K562 (cell line): Measurements from ENCODE around the gene HIKESHI. TPM values are rescaled to one million over a fixed set of nuclear protein-coding genes. Genes with fewer than 3 reads are reported as not detected.

Experiments used
- ATAC-seq: fragments of 200-7000 bp; cut with Tn5 transposase; 3 replicates; pipeline ENCODE4 v1.9.1; 2020; ENCODE audit warnings: moderate library complexity
- BruUV-seq: library from RNA; stranded (reverse); fragments of 400-500 nt; replicated peaks from 2 replicates; lab custom pipeline; 2021; lab: Mats Ljungman, UMichigan
- CTCF ChIA-PET: fragments of 300-600 bp; formaldehyde crosslinking; extraction: SDS; loops from one replicate; lab custom pipeline; 2021; ENCODE audit warnings: low intra/inter-chr PET ratio; lab: Yijun Ruan, JAX
- POLR2A ChIA-PET: fragments of 300-600, 350-650 bp; sonication (Branson Sonifier 250); formaldehyde crosslinking; extraction: SDS; loops from one replicate; lab custom pipeline; 2021; ENCODE audit warnings: antibody characterized with exemption, inconsistent platforms; lab: Yijun Ruan, JAX
- DNase-seq, 4 experiments: peaks; one replicate each; pipeline versions ENCODE4 v3.0.0 to v3.0.0-alpha.2; 2011 to 2018; ENCODE audit warnings: low spot score in 3 of 4, mixed read lengths in 3 of 4; ENCODE audit errors: extremely low read depth in 1 of 4
- FAIRE-seq: peaks from 2 replicates; lab custom pipeline; 2011; peaks lifted over from hg19 to GRCh38; lab: Jason Lieb, UNC
- H2AFZ ChIP-seq: 2 replicates; pipeline ENCODE4 v1.6.0; 2011; ENCODE audit warnings: low read depth, low read length, control low read depth, inconsistent platforms
- H3K27ac ChIP-seq: fragments of 200-600 bp; 3 replicates; pipeline ENCODE4 v1.8.0; 2011; ENCODE audit warnings: low read depth, mild to moderate bottlenecking, control low read depth, inconsistent platforms, low read length, moderate library complexity, mixed read lengths; ENCODE audit errors: extremely low read depth
- H3K27me3 ChIP-seq, 2 experiments: fragments of 300-600 bp in 1 of 2; 2 replicates in 1 of 2; 3 replicates in 1 of 2; pipeline versions ENCODE4 v1.6.0 to v1.8.0; 2011; ENCODE audit warnings: inconsistent platforms in 2 of 2, low read length in 2 of 2, mild to moderate bottlenecking in 1 of 2, mixed read lengths in 1 of 2, moderate library complexity in 1 of 2; ENCODE audit not compliant: control insufficient read depth in 2 of 2, insufficient read depth in 2 of 2
- H3K36me3 ChIP-seq: fragments of 300-600 bp; 3 replicates; pipeline ENCODE4 v1.8.0; 2011; ENCODE audit warnings: mild to moderate bottlenecking, low read length, inconsistent platforms; ENCODE audit not compliant: control insufficient read depth, insufficient read depth
- H3K4me1 ChIP-seq, 2 experiments: fragments of 200-600 bp in 1 of 2; replicated peaks in 1 of 2; 2 replicates in 1 of 2; 3 replicates in 1 of 2; pipeline versions ENCODE4 v1.5.1 to v1.8.0; 2011; ENCODE audit warnings: inconsistent platforms in 2 of 2, low read length in 2 of 2, mild to moderate bottlenecking in 1 of 2, mixed read lengths in 1 of 2, moderate library complexity in 1 of 2; ENCODE audit not compliant: control insufficient read depth in 2 of 2, insufficient read depth in 2 of 2
- H3K4me2 ChIP-seq: 2 replicates; pipeline ENCODE4 v1.6.1; 2011; ENCODE audit warnings: low read length, control low read depth, inconsistent platforms, mixed read lengths; ENCODE audit not compliant: insufficient read depth
- H3K4me3 ChIP-seq: fragments of 200-600 bp; sonication (generic), shearing (Covaris generic); 2 replicates; pipeline ENCODE4 v1.5.1; 2016; ENCODE audit warnings: control low read depth, inconsistent platforms
- H3K79me2 ChIP-seq: fragments of 200-600 bp; 3 replicates; pipeline ENCODE4 v1.8.0; 2011; ENCODE audit warnings: low read length, inconsistent platforms; ENCODE audit not compliant: control insufficient read depth, insufficient read depth
- H3K9ac ChIP-seq, 2 experiments: 2 replicates each; pipeline versions ENCODE4 v1.6.0 to v1.6.1; 2011; ENCODE audit warnings: low read depth in 2 of 2, low read length in 2 of 2, control low read depth in 1 of 2, inconsistent platforms in 1 of 2, mild to moderate bottlenecking in 1 of 2, mixed read lengths in 1 of 2; ENCODE audit not compliant: insufficient read depth in 1 of 2
- H3K9me1 ChIP-seq: one replicate; pipeline ENCODE4 v1.6.0; 2011; ENCODE audit warnings: inconsistent platforms, mild to moderate bottlenecking, low read length, moderate library complexity; ENCODE audit not compliant: control insufficient read depth, insufficient read depth
- H3K9me3 ChIP-seq: replicated peaks from 2 replicates; pipeline ENCODE4 v1.5.1; 2011; ENCODE audit warnings: low read depth, low read length, inconsistent platforms; ENCODE audit not compliant: control insufficient read depth, insufficient read depth
- H4K20me1 ChIP-seq: replicated peaks from 2 replicates; pipeline ENCODE4 v1.6.1; 2011; ENCODE audit warnings: low read length, inconsistent platforms, mixed read lengths; ENCODE audit not compliant: control insufficient read depth, insufficient read depth
- BRF2 ChIP-seq: IDR thresholded peaks from 3 replicates; pipeline ENCODE4 v1.6.1; 2011; ENCODE audit warnings: borderline replicate concordance, mild to moderate bottlenecking; ENCODE audit not compliant: insufficient read length, insufficient read depth
- CBX3 ChIP-seq, 2 experiments: IDR thresholded peaks; 1 replicate in 1 of 2; 2 replicates in 1 of 2; pipeline ENCODE4 v1.6.1; 2012; ENCODE audit warnings: inconsistent platforms in 2 of 2, low read length in 2 of 2, borderline replicate concordance in 1 of 2, control low read depth in 1 of 2
- CEBPZ ChIP-seq: fragments of 150-350 bp; IDR thresholded peaks from 2 replicates; pipeline ENCODE4 v1.6.1; 2014; ENCODE audit warnings: low read depth, mild to moderate bottlenecking, low read length, borderline replicate concordance
- E2F5 ChIP-seq: sonication (generic); formaldehyde crosslinking; IDR thresholded peaks from 2 replicates; pipeline ENCODE4 v1.8.0; 2022; ENCODE audit warnings: mild to moderate bottlenecking, missing genetic modification reagents
- HDAC2 ChIP-seq: fragments of 450-650 bp; IDR thresholded peaks from 2 replicates; pipeline ENCODE4 v1.6.1; 2016; ENCODE audit warnings: mild to moderate bottlenecking
- HSF4 ChIP-seq: fragments of 250-450 bp; sonication (Bioruptor Pico); IDR thresholded peaks from 2 replicates; pipeline ENCODE4 v2.1.2; 2022; ENCODE audit warnings: mild to moderate bottlenecking, moderate library complexity, borderline replicate concordance
- SMAD4 ChIP-seq: fragments of 250-450 bp; sonication (Bioruptor Pico); conservative IDR thresholded peaks from 2 replicates; pipeline ENCODE4 v1.8.0; 2021; ENCODE audit warnings: inconsistent platforms, mild to moderate bottlenecking, moderate library complexity
- ZNF217 ChIP-seq: sonication (generic); formaldehyde crosslinking; IDR thresholded peaks from 2 replicates; pipeline ENCODE4 v1.8.0; 2022; ENCODE audit warnings: mild to moderate bottlenecking, missing genetic modification reagents
- ZNF263 ChIP-seq: sonication (generic); formaldehyde crosslinking; IDR thresholded peaks from 2 replicates; pipeline ENCODE4 v1.8.0; 2022; ENCODE audit warnings: mild to moderate bottlenecking, missing genetic modification reagents, borderline replicate concordance
- ZNF655 ChIP-seq: fragments of 250-450 bp; sonication (Bioruptor Pico); IDR thresholded peaks from 2 replicates; pipeline ENCODE4 v1.5.0; 2021
- WGBS: fragments of 100-300 bp; shearing (Covaris generic); methylation state at CpG from one replicate; pipeline ENCODE4 v1.1.6; 2016; ENCODE audit warnings: low coverage, mixed read lengths; ENCODE audit not compliant: insufficient coverage; ENCODE audit errors: missing lambda C conversion rate; 5-methylcytosine and 5-hydroxymethylcytosine counted together
- in situ Hi-C: fragments of 300-500 bp; cut with MboI; formaldehyde crosslinking; loops from 4 replicates; pipeline ENCODE4 v1.15.0; 2018; ENCODE audit warnings: inconsistent platforms, mixed read lengths
- intact Hi-C: fragments of 100-400 bp; cut with micrococcal nuclease; formaldehyde crosslinking; loops from 2 replicates; pipeline ENCODE4 v1.14.2; 2022
- polyA plus RNA-seq, 8 experiments: library from polyadenylated mRNA; depleted of rRNA in 4 of 8; stranded (reverse) in 5 of 8; unstranded in 3 of 8; fragments of >200 nt; fragmentation: Nextera tagmentation in 2 of 8; fragmentation: Illumina TruSeq in 1 of 8; extraction: Ambion mirVana in 2 of 8; extraction: Trizol in 1 of 8; gene quantifications; 2 replicates each; pipeline versions ENCODE4 v1.2.1 to v1.2.3, GENCODE V29; 2011 to 2014; ENCODE audit warnings: inconsistent platforms in 1 of 8, missing spikeins in 1 of 8
- total RNA-seq, 7 experiments: library from RNA; depleted of rRNA in 6 of 7; stranded (reverse); fragments of >200 nt in 6 of 7; fragmentation: Illumina TruSeq in 2 of 7; extraction: Trizol in 2 of 7; gene quantifications; 2 replicates each; pipeline versions ENCODE4 v1.2.1 to v1.2.3, GENCODE V29; 2011 to 2021; ENCODE audit warnings: low replicate concordance in 1 of 7

The HIKESHI gene
- total and polyA plus RNA-seq, 9 of the 15 experiments (the other 6 are each of a cell fraction or from before 2014, with no cell fraction given): 33.2 to 196 (median 62.7) TPM

- Histone ChIP-seq H2AFZ (no peak overlapping the region), H3K27me3 (no peaks in the 10 kb centered on the region), H3K36me3 (peaks cover 76% of the 10 kb centered on the region), H3K9me1 (no peaks in the 10 kb centered on the region), H3K4me3 (no peak overlapping the region), H4K20me1 (no peaks in the 10 kb centered on the region), H3K9me3 (no peaks in the 10 kb centered on the region), H3K27ac (no peak overlapping the region), H3K4me2 (no peak overlapping the region), H3K4me1 (no peaks in the 10 kb centered on the region), H3K79me2 (0 out of 3 replicates have a peak, but pooled peaks cover 2% of the 10 kb centered on the region), H3K9ac (no peak overlapping the region)
- no TSS peak for BruUV-seq
- in situ Hi-C loops (no loop called here), intact Hi-C loops (no loop called here)
- FAIRE-seq (no peak), DNase-seq (no peak), ATAC-seq (no peak)
- POLR2A ChIA-PET: interaction anchor here (0.6 to 1.3 kb wide), 5 partner anchors 11 to 636 kb away, joined by 3 to 4 read pairs (median 3); no protein-coding TSS in a partner anchor
- WGBS: 94% methylated on average over 6 of the region's 6 CpGs
- CTCF ChIA-PET: no interaction called here
- TF ChIP-seq CEBPZ: no peak
- TF ChIP-seq HSF4 (CRISPR knock-in tag): no peak
- no peak for TF ChIP-seq SMAD4 (CRISPR knock-in tag)
- no peak for TF ChIP-seq ZNF655 (CRISPR knock-in tag)
- TF ChIP-seq E2F5: no peak
- TF ChIP-seq ZNF217: no peak
- TF ChIP-seq BRF2: no peak
- no peak for TF ChIP-seq CBX3 (IDR thresholded peaks at IDR 0.05; ENCODE audit: borderline replicate concordance in 1 of 2, low read length in 2 of 2)
- no peak for TF ChIP-seq ZNF263
- no peak for TF ChIP-seq HDAC2
These were observed 39.7 kb upstream of the HIKESHI start for GRCh38 chr11:86262387-86262786.
